Measurements from ENCODE around the gene CCNI. TPM values are rescaled to one million over a fixed set of nuclear protein-coding genes. Genes with fewer than 3 reads are reported as not detected.

CCNI gene
- total RNA-seq, 1 donor from 2014 or later = 303 TPM

DNA sequence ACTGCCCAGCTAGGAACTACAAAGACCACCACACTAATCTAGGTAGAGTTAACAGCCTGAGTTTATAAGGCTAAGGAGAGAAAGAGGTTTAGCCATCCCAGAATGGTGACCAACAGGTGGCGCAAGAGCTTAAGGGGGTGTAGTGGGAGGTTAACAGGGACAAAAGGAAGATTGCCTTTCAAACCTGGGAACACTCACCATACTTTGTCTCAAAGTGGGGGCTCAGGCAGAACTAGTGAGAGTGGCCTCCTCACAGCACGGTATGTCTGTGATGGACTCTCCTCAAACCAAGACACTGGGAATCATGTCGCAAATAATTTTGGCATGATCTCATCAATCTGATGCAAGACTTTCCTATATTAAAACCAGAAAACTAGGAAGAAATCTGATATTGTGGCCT lies 23.4 kb downstream of the CCNI start:
- H3K27me3 Mint-ChIP-seq (ENCODE audit: unreplicated experiment) = peaks cover 3% of the 10 kb centered on the region
- TF ChIP-seq, protein P1, sequence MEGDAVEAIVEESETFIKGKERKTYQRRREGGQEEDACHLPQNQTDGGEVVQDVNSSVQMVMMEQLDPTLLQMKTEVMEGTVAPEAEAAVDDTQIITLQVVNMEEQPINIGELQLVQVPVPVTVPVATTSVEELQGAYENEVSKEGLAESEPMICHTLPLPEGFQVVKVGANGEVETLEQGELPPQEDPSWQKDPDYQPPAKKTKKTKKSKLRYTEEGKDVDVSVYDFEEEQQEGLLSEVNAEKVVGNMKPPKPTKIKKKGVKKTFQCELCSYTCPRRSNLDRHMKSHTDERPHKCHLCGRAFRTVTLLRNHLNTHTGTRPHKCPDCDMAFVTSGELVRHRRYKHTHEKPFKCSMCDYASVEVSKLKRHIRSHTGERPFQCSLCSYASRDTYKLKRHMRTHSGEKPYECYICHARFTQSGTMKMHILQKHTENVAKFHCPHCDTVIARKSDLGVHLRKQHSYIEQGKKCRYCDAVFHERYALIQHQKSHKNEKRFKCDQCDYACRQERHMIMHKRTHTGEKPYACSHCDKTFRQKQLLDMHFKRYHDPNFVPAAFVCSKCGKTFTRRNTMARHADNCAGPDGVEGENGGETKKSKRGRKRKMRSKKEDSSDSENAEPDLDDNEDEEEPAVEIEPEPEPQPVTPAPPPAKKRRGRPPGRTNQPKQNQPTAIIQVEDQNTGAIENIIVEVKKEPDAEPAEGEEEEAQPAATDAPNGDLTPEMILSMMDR (IDR thresholded peaks at IDR 0.05; ENCODE audit: unreplicated experiment) = no peak
- DNase-seq (ENCODE audit: low spot score) = peak; percentile 71
- no peak overlapping the region for H3K27ac Mint-ChIP-seq (ENCODE audit: unreplicated experiment)
- no peaks in the 10 kb centered on the region for H3K9me3 Mint-ChIP-seq (ENCODE audit: unreplicated experiment)
- H3K4me3 Mint-ChIP-seq (ENCODE audit: unreplicated experiment) = no peak overlapping the region
- H3K36me3 Mint-ChIP-seq (ENCODE audit: low read depth, unreplicated experiment) = peaks cover 17% of the 10 kb centered on the region
- H3K4me1 Mint-ChIP-seq (ENCODE audit: unreplicated experiment) = no peaks in the 10 kb centered on the region

DNA sequence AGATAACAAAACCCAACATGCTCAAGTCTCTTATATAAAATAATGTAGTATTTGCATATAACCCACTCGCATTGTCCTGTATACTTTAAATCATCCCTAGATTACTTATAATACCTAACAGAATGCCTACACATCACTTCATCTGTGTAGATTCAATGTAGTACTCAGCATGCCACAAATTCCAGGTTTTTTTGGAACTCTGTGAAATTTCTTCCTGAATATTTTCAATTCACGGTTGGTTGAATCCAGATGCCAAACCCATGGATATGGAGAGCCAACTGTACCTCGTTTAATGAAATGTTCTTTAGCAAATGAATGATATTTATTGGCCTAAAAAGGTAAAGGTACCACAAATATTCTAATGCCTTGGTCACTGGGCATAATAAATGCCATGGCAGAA lies 24.8 kb downstream of the CCNI start:
- no peak overlapping the region for H3K27ac Mint-ChIP-seq (ENCODE audit: unreplicated experiment)
- DNase-seq (ENCODE audit: low spot score) = no peak
- peaks cover 5% of the 10 kb centered on the region for H3K27me3 Mint-ChIP-seq (ENCODE audit: unreplicated experiment)
- H3K9me3 Mint-ChIP-seq (ENCODE audit: unreplicated experiment) = no peaks in the 10 kb centered on the region
- no peaks in the 10 kb centered on the region for H3K4me1 Mint-ChIP-seq (ENCODE audit: unreplicated experiment)
- peaks cover 13% of the 10 kb centered on the region for H3K36me3 Mint-ChIP-seq (ENCODE audit: low read depth, unreplicated experiment)
- TF ChIP-seq, protein P1 (IDR thresholded peaks at IDR 0.05; ENCODE audit: unreplicated experiment) = no peak
- H3K4me3 Mint-ChIP-seq (ENCODE audit: unreplicated experiment) = no peak overlapping the region

DNA sequence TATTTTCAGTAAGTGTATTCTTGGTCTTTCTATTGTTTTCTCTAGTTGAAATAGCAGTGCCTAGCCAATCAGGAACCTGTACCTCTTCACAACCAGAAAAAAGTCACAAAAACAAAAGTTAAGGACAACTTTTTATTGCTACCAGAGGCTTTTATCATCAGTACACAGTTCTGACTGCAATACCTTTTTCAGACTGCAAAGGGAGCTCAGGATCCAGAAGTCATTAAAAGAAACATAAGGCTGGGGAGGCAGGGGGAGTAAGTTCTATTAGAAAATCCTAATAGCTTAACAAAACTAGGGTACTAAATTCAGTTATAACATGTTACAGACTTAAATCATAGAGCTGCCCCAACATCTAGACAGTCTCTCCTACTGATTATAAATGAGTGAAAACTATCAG lies 28.8 kb downstream of the CCNI start:
- Mint-ChIP-seq H3K4me1 (ENCODE audit: unreplicated experiment) (no peaks in the 10 kb centered on the region), H3K4me3 (ENCODE audit: unreplicated experiment) (no peak overlapping the region), H3K27ac (ENCODE audit: unreplicated experiment) (no peak overlapping the region), H3K36me3 (ENCODE audit: low read depth, unreplicated experiment) (peaks cover 9% of the 10 kb centered on the region), H3K27me3 (ENCODE audit: unreplicated experiment) (peaks cover 4% of the 10 kb centered on the region), H3K9me3 (ENCODE audit: unreplicated experiment) (no peaks in the 10 kb centered on the region)
- DNase-seq (ENCODE audit: low spot score) = no peak
- TF ChIP-seq, protein P1 (IDR thresholded peaks at IDR 0.05; ENCODE audit: unreplicated experiment) = peak; percentile 30

DNA sequence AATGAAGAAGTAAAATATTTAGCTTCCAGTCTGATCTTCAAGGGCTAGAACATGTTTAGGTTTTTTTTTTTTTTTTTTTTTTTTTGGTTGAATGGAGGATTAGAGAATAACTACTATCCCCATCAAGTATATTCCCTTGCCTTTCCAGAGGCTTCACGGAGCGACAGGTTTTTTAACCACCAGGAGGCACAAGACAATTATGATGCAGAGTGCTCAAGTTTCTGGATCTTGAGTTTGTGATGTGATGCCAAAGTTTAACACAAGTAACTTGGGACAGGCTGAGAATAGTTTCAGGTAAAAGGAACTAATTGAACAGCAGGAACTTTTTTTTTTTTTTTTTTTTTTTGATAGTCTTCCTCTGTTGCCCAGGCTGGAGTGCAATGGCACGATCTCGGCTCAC lies 30.3 kb downstream of the CCNI start:
- H3K4me3 Mint-ChIP-seq (ENCODE audit: unreplicated experiment) = no peak overlapping the region
- H3K36me3 Mint-ChIP-seq (ENCODE audit: low read depth, unreplicated experiment) = peaks cover 9% of the 10 kb centered on the region
- no peaks in the 10 kb centered on the region for H3K4me1 Mint-ChIP-seq (ENCODE audit: unreplicated experiment)
- no peaks in the 10 kb centered on the region for H3K9me3 Mint-ChIP-seq (ENCODE audit: unreplicated experiment)
- no peak for DNase-seq (ENCODE audit: low spot score)
- TF ChIP-seq, protein P1 (IDR thresholded peaks at IDR 0.05; ENCODE audit: unreplicated experiment) = no peak
- H3K27me3 Mint-ChIP-seq (ENCODE audit: unreplicated experiment) = peaks cover 3% of the 10 kb centered on the region
- H3K27ac Mint-ChIP-seq (ENCODE audit: unreplicated experiment) = no peak overlapping the region

DNA sequence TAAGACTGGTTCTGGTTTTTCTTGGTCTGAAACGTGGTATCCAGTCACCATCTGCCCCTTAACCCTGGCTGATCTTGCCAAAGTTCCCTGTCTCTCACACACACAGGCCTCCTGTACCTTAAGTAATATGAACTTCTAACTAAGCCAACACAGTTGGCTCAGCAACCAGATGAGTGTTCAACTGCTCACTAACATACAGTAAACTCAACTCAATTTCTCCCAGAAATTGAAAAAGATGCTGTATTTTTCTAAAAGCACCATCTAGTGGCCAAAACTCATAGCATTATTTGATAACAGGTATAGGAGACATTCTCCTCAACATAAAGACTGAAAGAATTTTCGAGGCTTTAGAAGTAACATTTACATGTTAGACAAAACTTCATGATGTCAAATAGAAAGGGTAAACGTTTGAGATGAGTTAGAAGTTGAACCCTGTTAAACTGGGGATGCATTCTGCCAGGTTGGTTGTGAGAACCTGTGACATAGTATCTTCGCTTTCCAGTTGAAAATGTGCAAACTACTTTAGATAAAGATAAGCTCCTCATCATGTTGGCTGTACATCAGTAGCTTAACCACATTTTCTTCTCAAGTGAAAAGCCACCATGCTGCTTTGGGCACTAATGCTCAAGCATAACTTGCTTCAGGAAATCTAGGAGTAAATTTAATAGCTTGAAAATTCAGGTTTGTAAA lies 31.2 kb downstream of the CCNI start:
- Mint-ChIP-seq H3K4me1 (ENCODE audit: unreplicated experiment) (no peaks in the 10 kb centered on the region), H3K27me3 (ENCODE audit: unreplicated experiment) (peaks cover 3% of the 10 kb centered on the region), H3K27ac (ENCODE audit: unreplicated experiment) (peak overlapping the region; percentile 83), H3K9me3 (ENCODE audit: unreplicated experiment) (no peaks in the 10 kb centered on the region), H3K4me3 (ENCODE audit: unreplicated experiment) (no peak overlapping the region), H3K36me3 (ENCODE audit: low read depth, unreplicated experiment) (peaks cover 4% of the 10 kb centered on the region)
- TF ChIP-seq, protein P1 (IDR thresholded peaks at IDR 0.05; ENCODE audit: unreplicated experiment) = peak; percentile 63
- DNase-seq (ENCODE audit: low spot score) = no peak
